GM21737 (cell line): ENCODE measurements around the gene CDH23.

Experiments used
- ATAC-seq: cut with Tn5 transposase; IDR thresholded peaks from one replicate; pipeline ENCODE4 v1.9.1; 2021; ENCODE audit warnings: mild to moderate bottlenecking, moderate library complexity; ENCODE audit not compliant: unreplicated experiment

Gene CDH23

GRCh38 chr10:71801361-71801760, 404.6 kb downstream of the CDH23 start:
- peak; percentile 76 for ATAC-seq

- no peak for ATAC-seq
Measured at GRCh38 chr10:71802235-71802634, 405.5 kb downstream of the CDH23 start.

- ATAC-seq, result no peak
Measured at GRCh38 chr10:71802715-71803488, 406.2 kb downstream of the CDH23 start.

GRCh38 chr10:71804077-71804476, 407.4 kb downstream of the CDH23 start:
- ATAC-seq, result no peak

GRCh38 chr10:71805776-71806703, 409.3 kb downstream of the CDH23 start:
- no peak for ATAC-seq

GRCh38 chr10:71806704-71807556, 410.2 kb downstream of the CDH23 start:
- no peak for ATAC-seq

GRCh38 chr10:71807557-71808510, 411.1 kb downstream of the CDH23 start:
- no peak for ATAC-seq

- ATAC-seq, result no peak
Measured at GRCh38 chr10:71809628-71810027, 412.9 kb downstream of the CDH23 start.

- ATAC-seq, result no peak
Measured at GRCh38 chr10:71810048-71810750, 413.5 kb downstream of the CDH23 start.

- no peak for ATAC-seq
Measured at GRCh38 chr10:71811351-71811750, 414.6 kb downstream of the CDH23 start.

- no peak for ATAC-seq
Measured at GRCh38 chr10:71812016-71812912, 415.5 kb downstream of the CDH23 start.

GRCh38 chr10:71812913-71813590, 416.3 kb downstream of the CDH23 start:
- no peak for ATAC-seq

GRCh38 chr10:71814922-71815411, 418.2 kb downstream of the CDH23 start:
- no peak for ATAC-seq

GRCh38 chr10:71815515-71816130, 418.9 kb downstream of the CDH23 start:
- no peak for ATAC-seq

GRCh38 chr10:71816421-71816851, 419.7 kb downstream of the CDH23 start:
- ATAC-seq, result no peak

- no peak for ATAC-seq
Measured at GRCh38 chr10:71816936-71817618, 420.4 kb downstream of the CDH23 start.
